ENCODE data around the gene PLLP. TPM values are rescaled to one million over a fixed set of nuclear protein-coding genes. Genes with fewer than 3 reads are reported as not detected.

Gene PLLP
- total RNA-seq, 1 donor from 2014 or later: 104 TPM

- Histone ChIP-seq H3K27me3 (no peaks in the 10 kb centered on the region), H3K27ac (no peak overlapping the region), H3K4me3 (no peak overlapping the region), H3K4me1 (peaks cover 10% of the 10 kb centered on the region), H3K36me3 (no peaks in the 10 kb centered on the region), H3K9me3 (no peaks in the 10 kb centered on the region)
- TF ChIP-seq, protein P1, sequence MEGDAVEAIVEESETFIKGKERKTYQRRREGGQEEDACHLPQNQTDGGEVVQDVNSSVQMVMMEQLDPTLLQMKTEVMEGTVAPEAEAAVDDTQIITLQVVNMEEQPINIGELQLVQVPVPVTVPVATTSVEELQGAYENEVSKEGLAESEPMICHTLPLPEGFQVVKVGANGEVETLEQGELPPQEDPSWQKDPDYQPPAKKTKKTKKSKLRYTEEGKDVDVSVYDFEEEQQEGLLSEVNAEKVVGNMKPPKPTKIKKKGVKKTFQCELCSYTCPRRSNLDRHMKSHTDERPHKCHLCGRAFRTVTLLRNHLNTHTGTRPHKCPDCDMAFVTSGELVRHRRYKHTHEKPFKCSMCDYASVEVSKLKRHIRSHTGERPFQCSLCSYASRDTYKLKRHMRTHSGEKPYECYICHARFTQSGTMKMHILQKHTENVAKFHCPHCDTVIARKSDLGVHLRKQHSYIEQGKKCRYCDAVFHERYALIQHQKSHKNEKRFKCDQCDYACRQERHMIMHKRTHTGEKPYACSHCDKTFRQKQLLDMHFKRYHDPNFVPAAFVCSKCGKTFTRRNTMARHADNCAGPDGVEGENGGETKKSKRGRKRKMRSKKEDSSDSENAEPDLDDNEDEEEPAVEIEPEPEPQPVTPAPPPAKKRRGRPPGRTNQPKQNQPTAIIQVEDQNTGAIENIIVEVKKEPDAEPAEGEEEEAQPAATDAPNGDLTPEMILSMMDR (IDR thresholded peaks at IDR 0.05): no peak
- intact Hi-C loops (cut with DNase I): no loop called here
- no peak for DNase-seq
- no peak for ATAC-seq
Measured at GRCh38 chr16:57314161-57314785, 29.8 kb upstream of the PLLP start.

- TF ChIP-seq, protein P1 (IDR thresholded peaks at IDR 0.05): no peak
- H3K4me1 ChIP-seq: peaks cover 10% of the 10 kb centered on the region
- no peak overlapping the region for H3K27ac ChIP-seq
- no peaks in the 10 kb centered on the region for H3K36me3 ChIP-seq
- H3K9me3 ChIP-seq: no peaks in the 10 kb centered on the region
- intact Hi-C loops (cut with DNase I): no loop called here
- ATAC-seq: no peak
- no peak overlapping the region for H3K4me3 ChIP-seq
- H3K27me3 ChIP-seq: no peaks in the 10 kb centered on the region
- DNase-seq: no peak
Measured at GRCh38 chr16:57313509-57313908, 29.0 kb upstream of the PLLP start.

GRCh38 chr16:57310801-57311200, 26.3 kb upstream of the PLLP start:
- no peaks in the 10 kb centered on the region for H3K9me3 ChIP-seq
- peaks cover 5% of the 10 kb centered on the region for H3K4me1 ChIP-seq
- no peak overlapping the region for H3K27ac ChIP-seq
- H3K27me3 ChIP-seq: no peaks in the 10 kb centered on the region
- DNase-seq (no peak), ATAC-seq (no peak)
- intact Hi-C loops (cut with DNase I): no loop called here
- H3K4me3 ChIP-seq: no peak overlapping the region
- TF ChIP-seq, protein P1 (IDR thresholded peaks at IDR 0.05): no peak
- H3K36me3 ChIP-seq: no peaks in the 10 kb centered on the region

DNA sequence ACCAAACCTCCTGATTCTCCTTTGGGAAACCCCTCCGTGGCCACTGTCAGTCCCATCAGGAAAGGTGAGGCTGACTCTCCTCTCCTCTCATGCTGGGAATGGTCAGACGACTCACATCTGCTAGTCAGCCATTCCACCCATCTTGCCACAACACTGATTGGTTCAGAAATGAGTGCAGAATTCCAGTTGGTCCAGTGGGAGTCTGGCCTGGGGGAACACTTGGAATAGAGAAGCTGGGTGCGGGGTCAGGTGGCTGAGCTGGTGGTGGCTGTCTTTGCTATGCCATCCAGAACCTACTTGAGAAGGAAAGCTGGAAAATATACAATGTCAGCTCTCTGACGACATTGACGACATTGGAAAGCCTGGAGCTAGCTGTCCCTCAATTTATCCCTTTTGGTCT, 23.6 kb upstream of the PLLP start:
- ATAC-seq (no peak), DNase-seq (no peak)
- TF ChIP-seq, protein P1 (IDR thresholded peaks at IDR 0.05): no peak
- no peak overlapping the region for H3K27ac ChIP-seq
- no peaks in the 10 kb centered on the region for H3K9me3 ChIP-seq
- peaks cover 13% of the 10 kb centered on the region for H3K4me1 ChIP-seq
- intact Hi-C loops (cut with DNase I): loop anchor here (5.0 kb wide), 1 partner anchor 64 kb away; the partner anchor contains the start of gene CX3CL1
- H3K36me3 ChIP-seq: no peaks in the 10 kb centered on the region
- H3K4me3 ChIP-seq: no peak overlapping the region
- H3K27me3 ChIP-seq: no peaks in the 10 kb centered on the region

DNA sequence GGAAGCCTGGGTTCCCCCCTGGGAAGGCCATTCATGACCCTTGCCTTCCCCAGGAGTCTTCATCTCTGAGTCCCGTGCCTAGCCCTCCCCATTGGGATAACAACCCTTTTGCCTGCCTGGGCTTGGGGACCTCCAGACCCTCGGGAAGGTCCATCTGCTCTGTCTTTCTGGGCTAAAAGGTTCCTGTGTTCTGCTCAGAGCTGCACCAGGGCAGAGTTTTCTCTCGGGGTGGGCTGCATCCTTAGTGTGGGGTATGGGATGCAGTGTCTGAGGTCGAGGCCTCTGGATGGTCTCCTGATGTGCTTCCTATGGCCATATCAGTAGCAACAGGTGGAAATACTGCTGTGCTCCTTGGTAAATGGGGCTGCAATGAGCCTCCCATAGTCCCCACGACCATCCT, 22.9 kb upstream of the PLLP start:
- Histone ChIP-seq H3K4me3 (no peak overlapping the region), H3K27ac (no peak overlapping the region), H3K9me3 (no peaks in the 10 kb centered on the region), H3K27me3 (no peaks in the 10 kb centered on the region), H3K4me1 (peaks cover 13% of the 10 kb centered on the region), H3K36me3 (no peaks in the 10 kb centered on the region)
- TF ChIP-seq, protein P1 (IDR thresholded peaks at IDR 0.05): no peak
- DNase-seq (peak; percentile 31), ATAC-seq (no peak)
- intact Hi-C loops (cut with DNase I): loop anchor here (5.0 kb wide), 1 partner anchor 65 kb away; the partner anchor contains the start of gene CX3CL1
